GM10266 (cell line): ENCODE data around the gene PIK3R3.

Source experiments
- DNase-seq: peaks from one replicate; pipeline ENCODE4 v3.0.0; 2012; ENCODE audit errors: extremely low spot score
- TF ChIP-seq, protein P1 (sequence below): IDR thresholded peaks from 2 replicates; pipeline ENCODE4 v1.5.1; 2012; ENCODE audit warnings: mild to moderate bottlenecking, low read depth; ENCODE audit not compliant: control insufficient read depth, insufficient read depth; ENCODE audit errors: missing control alignments

The PIK3R3 gene

DNA sequence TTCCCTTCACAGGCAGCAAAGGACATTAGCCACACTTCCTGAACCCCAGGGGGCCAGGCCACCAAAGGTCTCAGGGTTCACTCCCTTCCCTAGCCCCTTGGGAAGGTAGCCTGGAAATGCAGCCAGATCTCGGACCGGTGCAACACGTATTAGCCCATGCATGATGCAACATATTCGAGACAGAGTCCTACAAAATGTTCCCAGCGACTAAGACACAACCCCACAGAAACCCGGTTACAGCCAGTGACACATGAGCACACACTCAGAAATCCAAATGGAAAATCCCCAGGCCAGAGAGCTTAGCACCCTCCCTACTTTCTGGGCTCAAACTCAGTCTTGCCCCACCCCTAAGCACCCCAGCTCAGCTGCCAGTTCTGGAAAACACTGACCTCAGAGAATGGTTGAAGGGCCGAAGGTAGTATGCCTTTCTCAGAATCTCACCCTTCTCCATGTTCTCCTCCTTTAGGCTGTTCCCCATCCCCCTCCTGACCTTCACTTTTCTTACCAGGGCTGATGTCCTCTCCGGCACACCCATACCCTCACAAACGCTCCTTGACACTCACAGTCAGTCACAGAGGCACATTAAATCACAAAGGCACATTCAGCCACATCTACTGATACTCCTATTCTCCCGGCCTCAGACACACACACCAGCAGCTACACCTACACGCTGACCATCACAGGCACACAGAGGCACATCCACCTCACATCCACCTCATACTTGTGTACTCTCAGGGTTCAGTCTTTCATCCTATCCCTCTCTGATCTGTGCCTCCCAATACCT, 42.2 kb upstream of the PIK3R3 start, which contains the start of gene TSPAN1:
TSPAN1 (plus strand) TSS at position 640 of the 784 bp plus-strand sequence. CDS start 6,021 bp downstream, outside the sequence.
- TF ChIP-seq, protein P1, sequence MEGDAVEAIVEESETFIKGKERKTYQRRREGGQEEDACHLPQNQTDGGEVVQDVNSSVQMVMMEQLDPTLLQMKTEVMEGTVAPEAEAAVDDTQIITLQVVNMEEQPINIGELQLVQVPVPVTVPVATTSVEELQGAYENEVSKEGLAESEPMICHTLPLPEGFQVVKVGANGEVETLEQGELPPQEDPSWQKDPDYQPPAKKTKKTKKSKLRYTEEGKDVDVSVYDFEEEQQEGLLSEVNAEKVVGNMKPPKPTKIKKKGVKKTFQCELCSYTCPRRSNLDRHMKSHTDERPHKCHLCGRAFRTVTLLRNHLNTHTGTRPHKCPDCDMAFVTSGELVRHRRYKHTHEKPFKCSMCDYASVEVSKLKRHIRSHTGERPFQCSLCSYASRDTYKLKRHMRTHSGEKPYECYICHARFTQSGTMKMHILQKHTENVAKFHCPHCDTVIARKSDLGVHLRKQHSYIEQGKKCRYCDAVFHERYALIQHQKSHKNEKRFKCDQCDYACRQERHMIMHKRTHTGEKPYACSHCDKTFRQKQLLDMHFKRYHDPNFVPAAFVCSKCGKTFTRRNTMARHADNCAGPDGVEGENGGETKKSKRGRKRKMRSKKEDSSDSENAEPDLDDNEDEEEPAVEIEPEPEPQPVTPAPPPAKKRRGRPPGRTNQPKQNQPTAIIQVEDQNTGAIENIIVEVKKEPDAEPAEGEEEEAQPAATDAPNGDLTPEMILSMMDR = no peak

DNA sequence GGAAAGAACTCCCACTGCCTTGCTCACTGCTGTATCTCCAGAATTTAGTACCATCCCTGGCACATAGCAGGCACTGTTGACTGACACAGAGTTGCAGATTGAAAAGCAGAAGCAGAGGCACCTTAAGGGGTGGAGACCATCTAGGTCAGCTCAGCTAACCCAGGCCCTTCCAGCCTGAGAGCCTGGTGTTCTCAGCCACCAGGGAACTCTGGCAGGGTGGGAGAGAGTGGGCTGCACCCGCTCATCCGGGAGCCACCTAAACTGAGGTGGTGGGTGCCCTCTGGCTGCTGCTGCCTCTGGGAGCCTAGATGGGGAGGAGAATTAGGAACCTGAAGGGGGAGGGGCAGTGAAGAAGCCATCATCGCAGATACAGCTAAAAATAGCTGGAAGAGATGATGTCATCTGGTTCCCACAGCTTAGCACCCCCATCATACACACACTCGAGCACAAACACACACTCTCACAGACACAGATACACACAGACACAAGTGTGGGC, 41.0 kb upstream of the PIK3R3 start:
- DNase-seq = no peak

More for the DNA sequence above, 42.2 kb upstream of the PIK3R3 start, which contains the start of gene TSPAN1:
- no peak for DNase-seq

DNA sequence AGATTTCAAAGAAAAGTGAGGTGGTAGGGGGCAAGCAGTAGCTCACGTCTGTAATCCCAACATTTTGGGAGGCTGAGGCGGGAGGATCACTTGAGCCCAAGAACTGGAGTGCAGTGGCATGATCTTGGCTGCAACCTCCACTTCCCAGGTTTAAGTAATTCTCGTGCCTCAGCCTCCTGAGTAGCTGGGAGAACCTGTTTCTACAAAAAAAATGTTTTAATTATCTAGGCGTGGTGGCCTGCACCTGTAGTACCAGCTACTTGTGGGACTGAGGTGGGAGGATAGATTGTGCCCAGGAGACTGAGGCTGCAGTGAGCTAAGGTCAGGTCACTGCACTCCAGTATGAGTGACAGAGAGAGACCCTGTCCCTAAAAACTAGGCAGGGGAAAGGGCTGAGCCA, 39.9 kb upstream of the PIK3R3 start:
- no peak for DNase-seq
- TF ChIP-seq, protein P1 = no peak

More for the DNA sequence above, 41.0 kb upstream of the PIK3R3 start:
- TF ChIP-seq, protein P1 = no peak

DNA sequence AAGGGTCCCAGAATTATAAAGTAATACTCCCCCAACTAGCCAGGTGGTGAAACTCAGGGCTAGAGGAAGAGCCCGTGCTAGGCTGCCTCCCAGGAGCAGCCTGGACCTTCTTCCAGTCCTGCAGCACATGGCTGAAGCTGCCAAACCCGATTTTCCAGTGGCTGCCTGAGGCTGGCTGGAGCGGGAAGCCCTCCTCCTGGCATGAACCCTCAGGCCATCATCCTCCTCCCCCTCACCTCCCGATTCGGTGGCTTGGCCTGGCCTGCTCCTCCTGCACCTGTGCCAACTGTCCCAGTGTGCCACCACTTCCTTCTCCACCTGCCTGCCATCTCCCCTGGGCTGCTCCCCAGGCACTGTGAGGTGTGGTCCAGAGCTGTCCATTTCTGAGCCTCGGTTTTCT, 39.4 kb upstream of the PIK3R3 start:
- DNase-seq = no peak
- TF ChIP-seq, protein P1 = no peak

DNA sequence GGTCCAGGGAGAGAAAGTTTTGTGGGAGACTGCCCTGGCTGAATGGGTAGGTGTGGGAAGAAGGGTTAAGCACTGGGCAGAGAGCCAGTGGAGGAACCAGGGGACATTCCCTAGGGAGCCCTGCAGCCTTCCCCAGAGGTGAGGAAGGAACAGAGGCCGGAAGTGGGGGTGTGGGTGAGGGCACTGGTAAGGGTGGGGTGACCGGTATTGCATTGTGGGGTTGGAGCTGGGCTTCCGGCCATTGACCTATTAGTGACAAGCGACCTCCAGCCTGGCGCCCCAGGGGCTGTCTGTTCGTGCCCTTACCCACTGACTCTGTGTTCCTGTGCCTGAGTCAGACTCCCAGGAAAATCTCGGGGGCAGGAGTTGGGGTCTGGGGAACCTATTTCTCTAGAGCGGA, 38.9 kb upstream of the PIK3R3 start:
- TF ChIP-seq, protein P1 = no peak
- no peak for DNase-seq

DNA sequence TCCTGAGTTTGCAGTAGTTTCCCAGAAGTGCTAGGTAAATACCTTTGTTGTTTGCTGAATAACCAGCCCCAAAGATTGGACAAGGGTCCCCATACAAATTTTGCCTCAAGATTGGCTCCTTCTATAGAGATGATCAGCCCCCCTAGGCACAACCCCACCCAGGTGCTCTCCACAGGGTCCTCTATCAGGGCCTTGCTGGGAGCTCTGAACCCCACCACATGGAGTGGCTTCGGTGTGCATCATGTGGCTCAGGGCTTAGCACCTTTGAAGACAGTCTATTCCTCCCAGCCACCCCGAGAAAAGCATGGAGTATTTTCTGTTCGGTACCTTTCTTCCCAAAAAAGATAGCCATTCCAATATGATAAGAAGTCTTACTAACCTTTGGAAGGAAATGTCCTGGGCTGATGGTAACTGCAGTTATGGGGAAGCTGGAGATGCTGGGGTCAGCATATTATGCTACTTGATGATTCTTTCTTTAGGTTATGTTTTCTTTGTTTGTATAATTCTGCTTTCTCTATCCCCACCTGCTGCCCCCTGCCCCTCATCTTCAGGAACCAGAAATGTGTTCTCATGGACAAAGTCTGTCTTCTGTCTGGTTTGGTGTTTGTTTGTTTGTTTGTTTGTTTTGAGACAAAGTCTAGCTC, 37.5 kb upstream of the PIK3R3 start:
- no peak for DNase-seq
- TF ChIP-seq, protein P1 = no peak

DNA sequence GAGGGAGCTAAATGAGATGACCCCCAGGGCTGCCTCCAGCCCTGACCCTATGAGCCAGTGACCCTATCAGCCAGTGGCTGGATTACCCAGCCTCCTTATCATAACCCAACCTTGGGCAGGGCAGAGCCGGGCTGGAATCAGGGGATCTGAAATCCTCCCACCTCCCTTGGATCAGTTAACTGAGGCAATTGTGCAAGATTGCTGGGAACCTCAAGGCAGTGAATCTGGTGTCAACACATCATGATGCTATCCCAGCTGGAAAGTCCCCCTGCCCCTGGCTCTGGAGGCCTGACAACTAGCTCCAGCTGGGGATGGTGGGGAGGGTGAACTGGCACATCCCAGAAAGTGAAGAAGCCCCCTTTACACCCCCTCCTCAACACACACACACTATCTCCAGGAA, 36.0 kb upstream of the PIK3R3 start:
- TF ChIP-seq, protein P1 = no peak
- DNase-seq = no peak
